H1 (cell line): ENCODE measurements around the gene IGSF9B. TPM values are rescaled to one million over a fixed set of nuclear protein-coding genes. Genes with fewer than 3 reads are reported as not detected.

Source experiments
- CTCF ChIA-PET: fragments of 300-600 bp; sonication (Branson Sonifier 250); formaldehyde crosslinking; loops from one replicate; lab custom pipeline; 2021; ENCODE audit not compliant: partially characterized antibody; lab: Charles Lee
- POLR2A ChIA-PET: fragments of 300-600 bp; sonication (Branson Sonifier 250); formaldehyde crosslinking; loops from one replicate; lab custom pipeline; 2021; ENCODE audit warnings: inconsistent platforms; ENCODE audit not compliant: partially characterized antibody; lab: Charles Lee
- DNase-seq, 2 experiments: peaks; one replicate each; pipeline versions ENCODE4 v3.0.0 to v3.0.0-alpha.2; 2010 to 2022; ENCODE audit warnings: low spot score in 2 of 2, low read depth in 1 of 2, mixed read lengths in 1 of 2
- FAIRE-seq: peaks from 2 replicates; lab custom pipeline; 2011; peaks lifted over from hg19 to GRCh38; lab: Jason Lieb, UNC
- H2AFZ ChIP-seq: 2 replicates; pipeline ENCODE4 v1.8.1; 2012; ENCODE audit warnings: low read length, inconsistent platforms
- H2AK5ac ChIP-seq: 2 replicates; pipeline ENCODE4 v1.6.1; 2013; ENCODE audit warnings: low read depth, low read length
- H2BK120ac ChIP-seq: replicated peaks from 2 replicates; pipeline ENCODE3; 2013; ENCODE audit warnings: low read depth, low read length, inconsistent platforms
- H2BK12ac ChIP-seq: 2 replicates; pipeline ENCODE4 v1.6.1; 2013; ENCODE audit warnings: low read depth, low read length
- H2BK15ac ChIP-seq: 2 replicates; pipeline ENCODE4 v1.6.1; 2013; ENCODE audit warnings: low read length
- H2BK20ac ChIP-seq: 2 replicates; pipeline ENCODE4 v1.6.1; 2013; ENCODE audit warnings: low read length
- H2BK5ac ChIP-seq: 2 replicates; pipeline ENCODE4 v1.6.1; 2013; ENCODE audit warnings: low read depth, low read length
- H3K14ac ChIP-seq: 2 replicates; pipeline ENCODE4 v1.6.1; 2013; ENCODE audit warnings: inconsistent platforms; ENCODE audit not compliant: insufficient read length
- H3K18ac ChIP-seq: 2 replicates; pipeline ENCODE4 v1.6.1; 2013; ENCODE audit warnings: low read length; ENCODE audit errors: extremely low read depth
- H3K23ac ChIP-seq: 2 replicates; pipeline ENCODE4 v1.6.1; 2013; ENCODE audit warnings: inconsistent platforms; ENCODE audit not compliant: insufficient read length
- H3K23me2 ChIP-seq: 2 replicates; pipeline ENCODE4 v1.6.1; 2013; ENCODE audit warnings: low read depth, low read length
- H3K27ac ChIP-seq: 2 replicates; pipeline ENCODE4 v1.6.1; 2011; ENCODE audit warnings: low read depth, low read length, inconsistent platforms
- H3K27me3 ChIP-seq, 4 experiments: replicated peaks in 1 of 4; 1 replicate in 1 of 4; 2 replicates in 3 of 4; pipeline versions ENCODE4 v1.6.1 to v1.8.1; 2011 to 2013; ENCODE audit warnings: low read length in 3 of 4, mild to moderate bottlenecking in 3 of 4, inconsistent platforms in 2 of 4, mixed read lengths in 2 of 4, moderate library complexity in 1 of 4; ENCODE audit not compliant: control insufficient read depth in 3 of 4, insufficient read depth in 3 of 4; ENCODE audit errors: extremely low read depth in 1 of 4
- H3K36me3 ChIP-seq, 4 experiments: 2 replicates each; pipeline versions ENCODE4 v1.6.1 to v1.8.1; 2011 to 2013; ENCODE audit warnings: mild to moderate bottlenecking in 4 of 4, low read length in 3 of 4, moderate library complexity in 2 of 4, control low read depth in 1 of 4, inconsistent platforms in 1 of 4; ENCODE audit not compliant: insufficient read depth in 4 of 4, control insufficient read depth in 2 of 4
- H3K4ac ChIP-seq: replicated peaks from 2 replicates; pipeline ENCODE3; 2013; ENCODE audit warnings: low read length, low read depth, mixed read lengths, inconsistent platforms; ENCODE audit not compliant: insufficient read length
- H3K4me1 ChIP-seq, 4 experiments: replicated peaks in 1 of 4; 1 replicate in 1 of 4; 2 replicates in 3 of 4; pipeline versions ENCODE4 v1.6.1 to v1.8.1; 2011 to 2013; ENCODE audit warnings: low read length in 3 of 4, inconsistent platforms in 2 of 4, mixed read lengths in 1 of 4; ENCODE audit not compliant: insufficient read depth in 4 of 4, control insufficient read depth in 3 of 4
- H3K4me2 ChIP-seq, 2 experiments: 2 replicates each; pipeline versions ENCODE4 v1.6.1 to v1.8.1; 2011 to 2013; ENCODE audit warnings: low read depth in 2 of 2, low read length in 2 of 2, control low read depth in 1 of 2, inconsistent platforms in 1 of 2, mild to moderate bottlenecking in 1 of 2; ENCODE audit not compliant: insufficient read depth in 1 of 2
- H3K4me3 ChIP-seq, 4 experiments: fragments of 200-600, 300-600 bp in 1 of 4; sonication (generic), shearing (Covaris generic), sonication (Bioruptor Twin) in 1 of 4; 2 replicates each; pipeline versions ENCODE4 v1.5.1 to v1.8.1; 2011 to 2016; ENCODE audit warnings: low read length in 4 of 4, low read depth in 3 of 4, control low read depth in 2 of 4, inconsistent platforms in 2 of 4, mild to moderate bottlenecking in 2 of 4, mixed read lengths in 1 of 4, moderate library complexity in 1 of 4; ENCODE audit not compliant: insufficient read depth in 2 of 4; ENCODE audit errors: extremely low read depth in 1 of 4
- H3K56ac ChIP-seq: replicated peaks from 2 replicates; pipeline ENCODE3; 2013; ENCODE audit warnings: low read depth, mild to moderate bottlenecking, mixed read lengths, low read length, inconsistent platforms; ENCODE audit not compliant: insufficient read length
- H3K79me1 ChIP-seq: 2 replicates; pipeline ENCODE4 v1.6.1; 2013; ENCODE audit warnings: low read depth, low read length, control low read depth
- H3K79me2 ChIP-seq, 2 experiments: 2 replicates each; pipeline versions ENCODE4 v1.6.1 to v1.8.1; 2012 to 2013; ENCODE audit warnings: low read length in 2 of 2, mild to moderate bottlenecking in 2 of 2, inconsistent platforms in 1 of 2; ENCODE audit not compliant: insufficient read depth in 2 of 2, control insufficient read depth in 1 of 2
- H3K9ac ChIP-seq, 4 experiments: replicated peaks in 1 of 4; 1 replicate in 1 of 4; 2 replicates in 3 of 4; pipeline versions ENCODE4 v1.6.1 to v1.8.1; 2011 to 2013; ENCODE audit warnings: low read depth in 3 of 4, low read length in 3 of 4, control low read depth in 2 of 4, mild to moderate bottlenecking in 2 of 4, moderate library complexity in 2 of 4, inconsistent platforms in 1 of 4; ENCODE audit errors: extremely low read depth in 1 of 4
- H3K9me3 ChIP-seq, 2 experiments: 2 replicates each; pipeline versions ENCODE4 v1.6.1 to v1.8.1; 2012 to 2013; ENCODE audit warnings: mild to moderate bottlenecking in 2 of 2, moderate library complexity in 2 of 2, control low read depth in 1 of 2, inconsistent platforms in 1 of 2, low read depth in 1 of 2, low read length in 1 of 2, mixed read lengths in 1 of 2; ENCODE audit not compliant: insufficient read depth in 2 of 2
- H4K20me1 ChIP-seq, 2 experiments: replicated peaks in 1 of 2; 2 replicates each; pipeline versions ENCODE3 to v1.8.1; 2011 to 2013; ENCODE audit warnings: inconsistent platforms in 2 of 2, low read length in 2 of 2, mild to moderate bottlenecking in 1 of 2; ENCODE audit not compliant: insufficient read depth in 2 of 2, control insufficient read depth in 1 of 2
- H4K5ac ChIP-seq: 2 replicates; pipeline ENCODE4 v1.6.1; 2013; ENCODE audit warnings: low read length, low read depth, mixed read lengths, inconsistent platforms; ENCODE audit not compliant: insufficient read length
- H4K8ac ChIP-seq: 2 replicates; pipeline ENCODE4 v1.8.0; 2013; ENCODE audit warnings: mild to moderate bottlenecking, moderate library complexity, low read length, inconsistent platforms; ENCODE audit not compliant: insufficient read depth; ENCODE audit errors: extremely low read depth
- H4K91ac ChIP-seq: replicated peaks from 2 replicates; pipeline ENCODE3; 2013; ENCODE audit warnings: low read length, mixed read lengths, inconsistent platforms; ENCODE audit not compliant: insufficient read length
- CBX5 ChIP-seq: fragments of 300-800, 300-1000 bp; sonication (generic); IDR thresholded peaks from 2 replicates; pipeline ENCODE4 v1.7.1; 2016; ENCODE audit warnings: antibody characterized with exemption, low read length, low read depth
- CBX8 ChIP-seq: fragments of 300-800, 300-1000 bp; sonication (generic); IDR thresholded peaks from 2 replicates; pipeline ENCODE4 v1.7.1; 2016; ENCODE audit warnings: low read depth, low read length, borderline replicate concordance
- CTCF ChIP-seq, 3 experiments: IDR thresholded peaks; 1 replicate in 2 of 3; 2 replicates in 1 of 3; pipeline versions ENCODE4 v1.5.1 to v1.6.1; 2011; ENCODE audit warnings: low read length in 3 of 3, mild to moderate bottlenecking in 3 of 3, inconsistent platforms in 2 of 3, low read depth in 1 of 3, moderate library complexity in 1 of 3; ENCODE audit not compliant: insufficient read depth in 1 of 3; ENCODE audit errors: control extremely low read depth in 1 of 3
- KDM1A ChIP-seq: fragments of 200-600, 300-600 bp; sonication (generic); IDR thresholded peaks from 2 replicates; pipeline ENCODE4 v1.7.1; 2016; ENCODE audit warnings: mild to moderate bottlenecking, low read length, borderline replicate concordance
- MAX ChIP-seq: IDR thresholded peaks from 2 replicates; pipeline ENCODE4 v1.6.1; 2012; ENCODE audit warnings: inconsistent platforms
- NRF1 ChIP-seq: IDR thresholded peaks from 2 replicates; pipeline ENCODE4 v1.6.1; 2011; ENCODE audit warnings: mild to moderate bottlenecking, low read depth, low read length, improper control_type of control experiment
- RNF2 ChIP-seq: fragments of 200-900, 300-1000 bp; sonication (generic); IDR thresholded peaks from 2 replicates; pipeline ENCODE4 v1.7.1; 2016; ENCODE audit warnings: borderline replicate concordance, low read depth, mild to moderate bottlenecking, antibody characterized with exemption, low read length; ENCODE audit not compliant: poor library complexity, severe bottlenecking; ENCODE audit errors: missing control alignments
- SAP30 ChIP-seq: fragments of 300-600 bp; sonication (generic); IDR thresholded peaks from 2 replicates; pipeline ENCODE4 v1.7.1; 2012; ENCODE audit warnings: low read length, moderate library complexity, mild to moderate bottlenecking, inconsistent platforms; ENCODE audit not compliant: insufficient read depth, insufficient replicate concordance
- USF2 ChIP-seq: IDR thresholded peaks from 2 replicates; pipeline ENCODE4 v1.6.1; 2011; ENCODE audit warnings: low read length, improper control_type of control experiment
- WGBS, 2 experiments: shearing (Covaris generic) in 1 of 2; methylation state at CpG; one replicate each; pipeline versions ENCODE4 v1.1.6 to v1.1.7; 2013 to 2015; ENCODE audit warnings: low lambda C conversion rate in 2 of 2, mixed read lengths in 2 of 2, inconsistent platforms in 1 of 2, low coverage in 1 of 2, missing lambda C conversion rate in 1 of 2; ENCODE audit not compliant: insufficient replicate concordance in 2 of 2, insufficient coverage in 1 of 2, insufficient read length in 1 of 2; ENCODE audit errors: extremely low coverage in 1 of 2, missing lambda C conversion rate in 1 of 2; 5-methylcytosine and 5-hydroxymethylcytosine counted together
- polyA plus RNA-seq, 7 experiments: library from polyadenylated mRNA; depleted of rRNA in 3 of 7; stranded (reverse) in 5 of 7; unstranded in 2 of 7; fragments of >200 nt in 5 of 7; fragments of 200-250 nt in 2 of 7; gene quantifications; 1 replicate in 5 of 7; 2 replicates in 1 of 7; 4 replicates in 1 of 7; pipeline versions ENCODE4 v1.2.1 to v1.2.3, GENCODE V29; 2011 to 2013; ENCODE audit warnings: missing spikeins in 2 of 7, mixed read lengths in 2 of 7
- total RNA-seq: library from RNA; stranded (reverse); fragmentation: NEBNext Ultra II Directional; extraction: Animal tissue kit (Norgen Biotek cat#: 25700); gene quantifications from 2 replicates; pipeline ENCODE4 v1.2.1, GENCODE V29; 2021

Gene IGSF9B
- total and polyA plus RNA-seq, 2 of the 8 experiments (the other 6 are each of a cell fraction or from before 2014, with no cell fraction given) = 16.5 to 49.2 TPM

- Histone ChIP-seq H2BK20ac (no peak overlapping the region), H3K14ac (no peak overlapping the region), H3K27ac (no peak overlapping the region), H3K23me2 (peaks cover 9% of the 10 kb centered on the region), H4K8ac (no peak overlapping the region), H3K36me3 (peaks cover 2 to 54% (median 23%) of the 10 kb centered on the region in 4 experiments; a peak in 6 of 8 replicates), H2BK120ac (no peak overlapping the region), H3K4me3 (no peak overlapping the region), H4K91ac (no peak overlapping the region), H2AK5ac (no peak overlapping the region), H3K23ac (no peak overlapping the region), H3K56ac (no peak overlapping the region), H4K20me1 (peaks cover 0 to 14% of the 10 kb centered on the region in 2 experiments), H2BK5ac (no peak overlapping the region), H3K18ac (no peak overlapping the region), H3K79me2 (no peaks in the 10 kb centered on the region), H3K9ac (no peak overlapping the region), H2BK12ac (no peak overlapping the region), H2AFZ (no peak overlapping the region), H3K4me1 (no peaks in the 10 kb centered on the region; a peak in 2 of 7 replicates), H3K79me1 (peaks cover 7% of the 10 kb centered on the region; the same call in 1 of the 2 replicates), H3K4ac (no peak overlapping the region), H3K27me3 (no peaks in the 10 kb centered on the region), H2BK15ac (no peak overlapping the region), H3K9me3 (no peaks in the 10 kb centered on the region), H4K5ac (no peak overlapping the region), H3K4me2 (no peak overlapping the region)
- 93% methylated on average over 15 of the region's 15 CpGs; no CpG with 5 or more reads in 1 of the 2 experiments for WGBS, 2 experiments
- DNase-seq = no peak
- no peak for FAIRE-seq
- ChIA-PET POLR2A (interaction anchor here (1.6 kb wide), 1 partner anchor 13 kb away, joined by 4 read pairs; no protein-coding TSS in a partner anchor), CTCF (interaction anchor here (1.0 kb wide), 1 partner anchor 140 kb away, joined by 3 read pairs; no protein-coding TSS in a partner anchor)
- TF ChIP-seq RNF2 (no peak), KDM1A (no peak), MAX (no peak), NRF1 (no peak), USF2 (no peak), CBX8 (no peak), CBX5 (no peak), CTCF (IDR thresholded peaks at IDR 0.05; ENCODE audit: control extremely low read depth in 1 of 3, insufficient read depth in 1 of 3, low read depth in 1 of 3, low read length in 3 of 3) (no peak), SAP30 (no peak)
Measured at GRCh38 chr11:133906241-133906640, 50.5 kb downstream of the IGSF9B start.
